Renal pelvis (tissue), 4 donors: ENCODE results near the gene TAB3. TPM values are rescaled to one million over a fixed set of nuclear protein-coding genes. Genes with fewer than 3 reads are reported as not detected.
"Not testable (repeated sequence)": the region's sequence is repeated elsewhere in the genome, so short reads cannot be mapped to it uniquely, and the experiment has no call there.

Experiments used
- DNase-seq: peaks from one replicate; pipeline ENCODE4 v3.0.0-alpha.2; 2013
- polyA plus RNA-seq, 3 donors: library from polyadenylated mRNA; unstranded; fragments of 120-200 nt; gene quantifications; one replicate each; pipeline ENCODE4 v1.2.1, GENCODE V29; 2013; ENCODE audit not compliant: insufficient read length in 3 of 3

The TAB3 gene
- polyA plus RNA-seq, 3 donors: 27.8 to 38.6 (median 38.6) TPM

GRCh38 chrX:30824275-30824674 lies 64.8 kb downstream of the TAB3 start:
- DNase-seq: no peak

GRCh38 chrX:30822764-30823163 lies 66.3 kb downstream of the TAB3 start:
- DNase-seq: no peak

GRCh38 chrX:30822068-30822681 lies 66.9 kb downstream of the TAB3 start:
- no peak for DNase-seq

- DNase-seq: no peak
These were observed 67.9 kb downstream of the TAB3 start for GRCh38 chrX:30821116-30821515.

- no peak for DNase-seq
These were observed 70.0 kb downstream of the TAB3 start for GRCh38 chrX:30819080-30819479.

GRCh38 chrX:30816079-30816478 lies 73.0 kb downstream of the TAB3 start:
- DNase-seq: no peak

- DNase-seq: no peak
These were observed 74.1 kb downstream of the TAB3 start for GRCh38 chrX:30814978-30815377.

- no peak for DNase-seq
These were observed 76.7 kb downstream of the TAB3 start for GRCh38 chrX:30812326-30812725.

- DNase-seq: no peak
These were observed 82.8 kb downstream of the TAB3 start for GRCh38 chrX:30806187-30806728.

GRCh38 chrX:30804462-30804861 lies 84.6 kb downstream of the TAB3 start:
- no peak for DNase-seq

GRCh38 chrX:30800901-30801300 lies 88.2 kb downstream of the TAB3 start:
- DNase-seq: no peak

GRCh38 chrX:30799327-30799726 lies 89.7 kb downstream of the TAB3 start:
- no peak for DNase-seq

- no peak for DNase-seq
These were observed 90.2 kb downstream of the TAB3 start for GRCh38 chrX:30798810-30799209.

GRCh38 chrX:30797301-30797700 lies 91.8 kb downstream of the TAB3 start:
- not testable (repeated sequence) for DNase-seq

GRCh38 chrX:30795981-30796958 lies 92.8 kb downstream of the TAB3 start:
- no peak for DNase-seq

GRCh38 chrX:30794497-30794896 lies 94.6 kb downstream of the TAB3 start:
- DNase-seq: no peak

GRCh38 chrX:30793767-30794103 lies 95.3 kb downstream of the TAB3 start:
- no peak for DNase-seq

- DNase-seq: no peak
These were observed 95.8 kb downstream of the TAB3 start for GRCh38 chrX:30793075-30793766.

- DNase-seq: no peak
These were observed 97.5 kb downstream of the TAB3 start for GRCh38 chrX:30791296-30792278.

- DNase-seq: no peak
These were observed 102.0 kb downstream of the TAB3 start for GRCh38 chrX:30787012-30787411.

- DNase-seq: no peak
These were observed 102.7 kb downstream of the TAB3 start for GRCh38 chrX:30786374-30786773.
